ENCODE data around the gene USP47. TPM values are rescaled to one million over a fixed set of nuclear protein-coding genes. Genes with fewer than 3 reads are reported as not detected.
"Not testable (repeated sequence)": the region's sequence is repeated elsewhere in the genome, so short reads cannot be mapped to it uniquely, and the experiment has no call there.

USP47 gene
- total RNA-seq, 1 experiment from 2014 or later, result 39.2 TPM

DNA sequence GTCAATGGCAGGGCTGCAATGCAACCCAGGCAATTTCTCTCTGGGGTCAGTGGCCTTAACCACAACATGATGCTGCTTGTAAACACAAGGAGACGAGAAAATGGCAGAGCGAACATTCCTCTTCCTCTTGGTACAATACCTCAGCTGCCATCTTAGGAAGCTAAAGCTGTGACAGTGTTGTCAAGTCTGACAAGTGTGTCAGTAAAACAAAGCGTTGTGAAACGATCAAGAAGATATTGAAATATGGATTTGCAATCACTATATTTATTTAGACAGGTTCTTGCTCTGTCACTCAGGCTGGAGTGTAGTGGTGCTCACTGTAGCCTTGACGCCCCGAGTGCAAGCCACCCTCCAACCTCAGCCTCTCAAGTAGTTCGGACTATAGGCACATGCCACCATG is 14.5 kb upstream of the USP47 start:
- DNase-seq (ENCODE audit: low read depth, low spot score), result no peak
- Histone ChIP-seq H3K27me3 (ENCODE audit: control insufficient read depth, insufficient read depth, low read length) (no peaks in the 10 kb centered on the region), H3K4me1 (ENCODE audit: control insufficient read depth, insufficient read depth, low read length) (no peaks in the 10 kb centered on the region), H3K36me3 (ENCODE audit: control insufficient read depth, insufficient read depth, low read length) (no peaks in the 10 kb centered on the region), H3K27ac (ENCODE audit: low read length) (no peak overlapping the region), H3K9me3 (ENCODE audit: control insufficient read depth, insufficient read depth, low read depth, low read length) (no peaks in the 10 kb centered on the region), H3K4me3 (ENCODE audit: low read depth in 2 of 2, low read length in 2 of 2) (no peak overlapping the region)
- intact Hi-C loops (cut with micrococcal nuclease; ENCODE audit: unreplicated experiment) (no loop called here), in situ Hi-C loops (cut with HindIII; ENCODE audit: low pct_unique_long_range_greater_than_20kb, low sequenced_read_pairs) (no loop called here)
- no TSS peak for BruUV-seq (replicated peaks)
- TF ChIP-seq POLR2AphosphoS5 (IDR thresholded peaks at IDR 0.05; ENCODE audit: low read depth, low read length) (no peak), TCF7L2 (IDR thresholded peaks at IDR 0.05; ENCODE audit: low read depth, low read length) (no peak), SIN3A (IDR thresholded peaks at IDR 0.05; ENCODE audit: borderline replicate concordance, insufficient read depth, low read depth, low read length) (no peak)
- TF ChIP-seq, protein P1, sequence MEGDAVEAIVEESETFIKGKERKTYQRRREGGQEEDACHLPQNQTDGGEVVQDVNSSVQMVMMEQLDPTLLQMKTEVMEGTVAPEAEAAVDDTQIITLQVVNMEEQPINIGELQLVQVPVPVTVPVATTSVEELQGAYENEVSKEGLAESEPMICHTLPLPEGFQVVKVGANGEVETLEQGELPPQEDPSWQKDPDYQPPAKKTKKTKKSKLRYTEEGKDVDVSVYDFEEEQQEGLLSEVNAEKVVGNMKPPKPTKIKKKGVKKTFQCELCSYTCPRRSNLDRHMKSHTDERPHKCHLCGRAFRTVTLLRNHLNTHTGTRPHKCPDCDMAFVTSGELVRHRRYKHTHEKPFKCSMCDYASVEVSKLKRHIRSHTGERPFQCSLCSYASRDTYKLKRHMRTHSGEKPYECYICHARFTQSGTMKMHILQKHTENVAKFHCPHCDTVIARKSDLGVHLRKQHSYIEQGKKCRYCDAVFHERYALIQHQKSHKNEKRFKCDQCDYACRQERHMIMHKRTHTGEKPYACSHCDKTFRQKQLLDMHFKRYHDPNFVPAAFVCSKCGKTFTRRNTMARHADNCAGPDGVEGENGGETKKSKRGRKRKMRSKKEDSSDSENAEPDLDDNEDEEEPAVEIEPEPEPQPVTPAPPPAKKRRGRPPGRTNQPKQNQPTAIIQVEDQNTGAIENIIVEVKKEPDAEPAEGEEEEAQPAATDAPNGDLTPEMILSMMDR (IDR thresholded peaks at IDR 0.05), result no peak
- TF ChIP-seq, protein P2, sequence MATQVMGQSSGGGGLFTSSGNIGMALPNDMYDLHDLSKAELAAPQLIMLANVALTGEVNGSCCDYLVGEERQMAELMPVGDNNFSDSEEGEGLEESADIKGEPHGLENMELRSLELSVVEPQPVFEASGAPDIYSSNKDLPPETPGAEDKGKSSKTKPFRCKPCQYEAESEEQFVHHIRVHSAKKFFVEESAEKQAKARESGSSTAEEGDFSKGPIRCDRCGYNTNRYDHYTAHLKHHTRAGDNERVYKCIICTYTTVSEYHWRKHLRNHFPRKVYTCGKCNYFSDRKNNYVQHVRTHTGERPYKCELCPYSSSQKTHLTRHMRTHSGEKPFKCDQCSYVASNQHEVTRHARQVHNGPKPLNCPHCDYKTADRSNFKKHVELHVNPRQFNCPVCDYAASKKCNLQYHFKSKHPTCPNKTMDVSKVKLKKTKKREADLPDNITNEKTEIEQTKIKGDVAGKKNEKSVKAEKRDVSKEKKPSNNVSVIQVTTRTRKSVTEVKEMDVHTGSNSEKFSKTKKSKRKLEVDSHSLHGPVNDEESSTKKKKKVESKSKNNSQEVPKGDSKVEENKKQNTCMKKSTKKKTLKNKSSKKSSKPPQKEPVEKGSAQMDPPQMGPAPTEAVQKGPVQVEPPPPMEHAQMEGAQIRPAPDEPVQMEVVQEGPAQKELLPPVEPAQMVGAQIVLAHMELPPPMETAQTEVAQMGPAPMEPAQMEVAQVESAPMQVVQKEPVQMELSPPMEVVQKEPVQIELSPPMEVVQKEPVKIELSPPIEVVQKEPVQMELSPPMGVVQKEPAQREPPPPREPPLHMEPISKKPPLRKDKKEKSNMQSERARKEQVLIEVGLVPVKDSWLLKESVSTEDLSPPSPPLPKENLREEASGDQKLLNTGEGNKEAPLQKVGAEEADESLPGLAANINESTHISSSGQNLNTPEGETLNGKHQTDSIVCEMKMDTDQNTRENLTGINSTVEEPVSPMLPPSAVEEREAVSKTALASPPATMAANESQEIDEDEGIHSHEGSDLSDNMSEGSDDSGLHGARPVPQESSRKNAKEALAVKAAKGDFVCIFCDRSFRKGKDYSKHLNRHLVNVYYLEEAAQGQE (IDR thresholded peaks at IDR 0.05; ENCODE audit: insufficient read depth in 1 of 2, low read depth in 2 of 2, low read length in 1 of 2), result no peak
- no peak for ATAC-seq
- POLR2A ChIA-PET, result interaction anchor here (0.7 kb wide), 1 partner anchor 14 kb away, joined by 3 read pairs; no protein-coding TSS in a partner anchor
- CTCF ChIA-PET, result no interaction called here

DNA sequence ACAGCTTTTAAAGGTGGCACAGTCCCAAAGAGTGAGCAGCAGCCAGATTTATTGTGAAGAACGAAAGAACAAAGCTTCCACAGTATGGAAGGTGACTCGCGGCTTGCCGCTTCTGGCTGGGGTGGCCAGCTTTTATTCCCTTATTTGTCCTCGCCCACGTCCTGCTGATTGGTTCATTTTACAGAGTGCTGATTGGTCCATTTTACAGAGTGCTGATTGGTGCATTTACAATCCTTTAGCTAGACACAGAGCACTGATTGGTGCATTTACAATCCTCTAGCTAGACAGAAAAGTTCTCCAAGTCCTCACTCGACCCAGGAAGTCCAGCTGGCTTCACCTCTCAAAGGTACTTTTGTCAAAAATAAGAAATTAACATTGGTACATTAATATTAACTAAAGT is 10.4 kb upstream of the USP47 start:
- H3K9me3 ChIP-seq (ENCODE audit: control insufficient read depth, insufficient read depth, low read depth, low read length); H3K27ac ChIP-seq (ENCODE audit: low read length); intact Hi-C loops (cut with micrococcal nuclease; ENCODE audit: unreplicated experiment); DNase-seq (ENCODE audit: low read depth, low spot score); ATAC-seq; H3K4me3 ChIP-seq (ENCODE audit: low read depth in 2 of 2, low read length in 2 of 2); POLR2A ChIA-PET; CTCF ChIA-PET; in situ Hi-C loops (cut with HindIII; ENCODE audit: low pct_unique_long_range_greater_than_20kb, low sequenced_read_pairs); H3K27me3 ChIP-seq (ENCODE audit: control insufficient read depth, insufficient read depth, low read length); H3K36me3 ChIP-seq (ENCODE audit: control insufficient read depth, insufficient read depth, low read length); BruUV-seq (replicated peaks); H3K4me1 ChIP-seq (ENCODE audit: control insufficient read depth, insufficient read depth, low read length): not testable (repeated sequence)

DNA sequence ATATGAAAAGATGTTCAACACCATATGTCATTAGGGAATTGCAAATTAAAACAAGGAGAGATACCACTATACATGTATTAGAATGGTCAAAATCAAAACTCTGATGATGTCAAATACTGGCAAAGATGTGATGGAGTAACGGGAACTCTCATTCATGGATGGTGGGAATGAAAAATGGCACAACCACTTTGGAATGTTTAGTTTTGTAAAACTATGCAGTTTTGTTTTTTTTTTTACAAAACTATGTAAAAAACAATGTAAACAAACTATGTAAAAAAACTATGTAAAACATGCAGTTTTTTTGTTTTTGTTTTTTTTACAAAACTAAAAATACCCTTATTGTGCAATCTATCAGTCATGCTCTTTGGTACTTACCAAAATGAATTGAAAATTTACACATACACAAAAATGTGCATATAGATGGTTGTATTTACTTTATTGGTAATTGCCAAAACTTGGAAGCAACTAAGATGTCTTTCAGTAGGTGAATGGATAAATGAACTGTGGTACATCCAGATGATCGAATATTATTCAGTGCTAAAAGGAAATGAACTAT is 5.0 kb upstream of the USP47 start:
- CTCF ChIA-PET, result no interaction called here
- Histone ChIP-seq H3K4me3 (ENCODE audit: low read depth in 2 of 2, low read length in 2 of 2) (no peak overlapping the region), H3K4me1 (ENCODE audit: control insufficient read depth, insufficient read depth, low read length) (peaks cover 6% of the 10 kb centered on the region), H3K27me3 (ENCODE audit: control insufficient read depth, insufficient read depth, low read length) (no peaks in the 10 kb centered on the region), H3K27ac (ENCODE audit: low read length) (no peak overlapping the region), H3K9me3 (ENCODE audit: control insufficient read depth, insufficient read depth, low read depth, low read length) (no peaks in the 10 kb centered on the region), H3K36me3 (ENCODE audit: control insufficient read depth, insufficient read depth, low read length) (no peaks in the 10 kb centered on the region)
- BruUV-seq (replicated peaks), result no TSS peak
- ATAC-seq, result no peak
- no peak for DNase-seq (ENCODE audit: low read depth, low spot score)
- in situ Hi-C loops (cut with HindIII; ENCODE audit: low pct_unique_long_range_greater_than_20kb, low sequenced_read_pairs) (no loop called here), intact Hi-C loops (cut with micrococcal nuclease; ENCODE audit: unreplicated experiment) (no loop called here)
- TF ChIP-seq SIN3A (IDR thresholded peaks at IDR 0.05; ENCODE audit: borderline replicate concordance, insufficient read depth, low read depth, low read length) (no peak), TCF7L2 (IDR thresholded peaks at IDR 0.05; ENCODE audit: low read depth, low read length) (no peak), POLR2AphosphoS5 (IDR thresholded peaks at IDR 0.05; ENCODE audit: low read depth, low read length) (no peak)
- TF ChIP-seq, protein P2 (IDR thresholded peaks at IDR 0.05; ENCODE audit: insufficient read depth in 1 of 2, low read depth in 2 of 2, low read length in 1 of 2), result no peak
- TF ChIP-seq, protein P1 (IDR thresholded peaks at IDR 0.05), result no peak
- POLR2A ChIA-PET, result no interaction called here

Data from Panc1 (cell line).